Activated T-cell treated with anti-CD3 and anti-CD28 coated beads, Interleukin-2, amount 50 U/mL, for 72 hours (primary cell): ENCODE measurements around the gene TGFB1I1. TPM values are rescaled to one million over a fixed set of nuclear protein-coding genes. Genes with fewer than 3 reads are reported as not detected.
A peak's percentile ranks its signal among the peaks of the same experiment; 100 is the strongest.
"Not testable (repeated sequence)": the region's sequence is repeated elsewhere in the genome, so short reads cannot be mapped to it uniquely, and the experiment has no call there.

Experiments
- ATAC-seq, 2 donors: fragments of 150-1000 bp; cut with Tn5 transposase; replicated peaks in 1 of 2; 2 replicates each; pipeline ENCODE4 v1.10.0; 2021; ENCODE audit warnings: moderate library complexity in 2 of 2, mild to moderate bottlenecking in 1 of 2
- DNase-seq, 2 donors: peaks; one replicate each; pipeline ENCODE4 v3.0.0; 2021 to 2022; ENCODE audit warnings: mixed read lengths in 1 of 2
- H3K27ac Mint-ChIP-seq: one replicate; pipeline ENCODE4 v1.8.0; 2022; ENCODE audit warnings: mild to moderate bottlenecking, moderate library complexity, mixed read lengths
- H3K27me3 Mint-ChIP-seq: one replicate; pipeline ENCODE4 v1.8.0; 2022; ENCODE audit warnings: low read depth, mixed read lengths
- H3K36me3 Mint-ChIP-seq, 2 donors: one replicate each; pipeline ENCODE4 v1.8.0; 2022; ENCODE audit warnings: mixed read lengths in 2 of 2, mild to moderate bottlenecking in 1 of 2; ENCODE audit not compliant: insufficient read depth in 2 of 2
- H3K4me1 Mint-ChIP-seq: one replicate; pipeline ENCODE4 v1.8.0; 2022; ENCODE audit warnings: low read depth, mixed read lengths
- H3K4me3 Mint-ChIP-seq, 2 donors: one replicate each; pipeline ENCODE4 v1.8.0; 2022; ENCODE audit warnings: mild to moderate bottlenecking in 2 of 2, mixed read lengths in 2 of 2, moderate library complexity in 2 of 2
- H3K9me3 Mint-ChIP-seq, 2 donors: one replicate each; pipeline ENCODE4 v1.8.0; 2022; ENCODE audit warnings: mixed read lengths in 2 of 2
- total RNA-seq, 2 donors: library from RNA; stranded (reverse); gene quantifications; one replicate each; pipeline ENCODE4 v1.2.3, GENCODE V29; 2022

The TGFB1I1 gene
- total RNA-seq, 2 donors from 2014 or later = 1.3 to 4.4 TPM

DNA sequence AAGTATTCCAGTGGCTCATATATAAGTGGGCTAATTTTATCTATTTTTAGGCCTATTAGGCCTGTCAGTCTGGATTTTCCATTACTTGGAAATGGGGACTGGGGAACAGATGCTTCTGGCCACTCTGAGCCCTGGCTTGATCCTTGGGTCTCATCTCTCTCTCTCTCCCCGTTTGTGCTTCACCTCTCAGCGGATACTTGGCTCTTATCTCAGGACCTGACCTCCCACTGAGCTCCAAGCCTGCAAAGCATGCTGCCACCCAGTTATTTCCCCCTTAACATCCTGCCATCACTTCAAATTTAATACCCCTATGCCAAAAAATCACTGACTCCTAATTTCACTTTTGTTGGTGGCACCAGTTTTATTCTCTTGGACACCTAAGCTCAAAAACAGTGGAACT, 33.5 kb upstream of the TGFB1I1 start:
- Mint-ChIP-seq H3K9me3 (no peaks in the 10 kb centered on the region), H3K4me3 (peak overlapping the region in 1 of 2 donors; percentile 38), H3K36me3 (no peaks in the 10 kb centered on the region), H3K4me1 (peaks cover 26% of the 10 kb centered on the region), H3K27me3 (peaks cover 6% of the 10 kb centered on the region), H3K27ac (no peak overlapping the region)
- ATAC-seq = no peak
- DNase-seq = no peak

DNA sequence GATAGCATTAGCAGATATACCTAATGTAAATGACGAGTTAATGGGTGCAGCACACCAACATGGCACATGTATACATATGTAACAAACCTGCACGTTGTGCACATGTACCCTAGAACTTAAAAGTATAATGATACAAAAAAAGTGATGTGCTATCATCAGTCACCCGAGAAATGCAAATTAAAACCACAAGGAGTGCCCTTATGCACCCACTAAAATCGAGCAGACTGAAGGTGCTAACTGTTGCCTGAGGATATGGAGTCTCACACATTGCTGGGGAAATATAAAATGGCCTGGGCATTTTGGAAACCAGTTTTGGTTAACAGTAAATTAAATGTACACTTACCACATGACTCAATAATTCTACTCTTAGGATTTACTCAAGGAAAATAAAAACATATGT, 32.9 kb upstream of the TGFB1I1 start:
- H3K27ac Mint-ChIP-seq = peak overlapping the region; percentile 61
- not testable (repeated sequence) for H3K36me3 Mint-ChIP-seq, H3K27me3 Mint-ChIP-seq, DNase-seq, H3K9me3 Mint-ChIP-seq
- peaks cover 26% of the 10 kb centered on the region for H3K4me1 Mint-ChIP-seq
- H3K4me3 Mint-ChIP-seq = peak overlapping the region; percentile 1 to 85
- ATAC-seq = peak; percentile 41 to 49

DNA sequence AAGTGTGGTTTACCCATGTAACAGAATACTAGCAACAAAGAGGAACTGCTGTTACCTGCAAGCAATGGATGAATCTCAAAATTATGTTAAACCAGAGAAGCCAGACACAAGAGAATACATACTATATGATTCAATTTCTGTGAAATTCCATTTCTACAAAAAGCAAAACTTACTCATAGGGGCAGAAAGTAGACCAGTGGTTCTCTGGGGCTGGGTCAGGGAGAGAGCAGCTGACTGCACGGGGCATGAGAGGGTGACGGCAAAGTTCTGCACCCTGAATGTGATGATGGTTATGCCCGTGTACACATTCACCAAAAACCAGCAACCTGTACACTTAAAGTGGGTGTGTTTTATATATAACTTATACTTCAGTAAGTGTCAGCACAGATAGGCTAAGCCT, 32.4 kb upstream of the TGFB1I1 start:
- DNase-seq (peak in 1 of 2 donors; percentile 55), ATAC-seq (peak; percentile 44 to 75)
- peaks cover 6% of the 10 kb centered on the region for H3K27me3 Mint-ChIP-seq
- H3K27ac Mint-ChIP-seq = peak overlapping the region; percentile 61
- no peaks in the 10 kb centered on the region for H3K36me3 Mint-ChIP-seq
- no peaks in the 10 kb centered on the region for H3K9me3 Mint-ChIP-seq
- H3K4me1 Mint-ChIP-seq = peaks cover 26% of the 10 kb centered on the region
- H3K4me3 Mint-ChIP-seq = peak overlapping the region; percentile 1 to 85

DNA sequence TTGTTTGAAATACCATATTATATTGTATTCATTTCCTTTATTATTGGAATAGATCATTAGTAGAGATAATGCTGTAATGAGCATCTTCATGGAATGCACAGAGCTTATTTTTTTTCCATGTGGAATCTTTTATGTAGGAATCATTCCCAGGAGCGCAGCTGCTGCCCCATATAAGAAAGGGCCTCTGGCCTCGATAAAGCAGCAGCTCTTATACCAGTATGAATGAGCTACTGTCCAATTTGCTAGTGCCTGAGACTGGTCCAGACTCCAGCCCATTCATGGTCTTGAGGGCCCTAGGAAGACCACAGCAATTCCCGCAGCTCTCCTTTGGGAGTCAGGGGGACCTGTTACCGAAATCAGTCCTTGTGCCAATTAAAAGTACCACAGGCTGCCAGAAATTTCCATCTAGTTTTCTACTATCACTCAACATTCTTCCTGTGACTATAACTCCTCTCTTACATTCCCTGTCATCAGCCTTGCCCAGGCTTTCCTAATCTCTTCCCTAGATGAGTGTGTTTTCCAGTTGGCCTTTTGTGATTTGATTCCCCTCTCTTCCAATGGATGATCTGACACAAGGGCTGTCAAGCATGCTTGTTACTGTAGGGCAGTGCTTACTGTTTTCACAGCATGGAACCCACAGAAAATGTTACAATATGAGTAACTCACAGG, 31.3 kb upstream of the TGFB1I1 start:
- Mint-ChIP-seq H3K4me1 (peaks cover 26% of the 10 kb centered on the region), H3K36me3 (no peaks in the 10 kb centered on the region), H3K9me3 (no peaks in the 10 kb centered on the region), H3K27me3 (peaks cover 6% of the 10 kb centered on the region), H3K27ac (no peak overlapping the region), H3K4me3 (peak overlapping the region in 1 of 2 donors; percentile 16)
- DNase-seq = no peak
- peak in 1 of 2 donors; percentile 28 for ATAC-seq

DNA sequence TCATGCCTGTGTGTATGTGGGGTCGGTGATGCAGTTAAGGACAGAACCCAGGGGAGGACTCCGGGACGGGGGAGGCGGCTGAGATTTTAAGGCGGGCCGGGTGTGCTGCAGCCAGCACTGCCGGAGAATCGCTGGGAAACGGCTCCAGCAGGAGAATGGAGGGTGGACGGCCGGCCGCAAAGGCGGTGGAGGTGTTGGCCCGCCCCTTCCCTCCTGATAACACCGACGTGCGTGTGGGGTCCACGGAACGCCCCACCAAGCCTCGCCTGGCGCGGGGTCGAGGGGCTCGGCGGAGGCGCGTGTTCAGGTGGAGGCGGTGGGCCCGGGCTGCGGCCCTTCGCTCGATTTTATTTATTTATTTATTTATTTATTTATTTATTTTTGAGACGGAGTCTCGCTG, 30.0 kb upstream of the TGFB1I1 start:
- DNase-seq (no peak), ATAC-seq (no peak)
- Mint-ChIP-seq H3K9me3 (no peaks in the 10 kb centered on the region), H3K4me3 (peak overlapping the region; percentile 81 to 83), H3K27ac (peak overlapping the region; percentile 71), H3K36me3 (no peaks in the 10 kb centered on the region), H3K27me3 (peaks cover 6% of the 10 kb centered on the region), H3K4me1 (peaks cover 32% of the 10 kb centered on the region)

DNA sequence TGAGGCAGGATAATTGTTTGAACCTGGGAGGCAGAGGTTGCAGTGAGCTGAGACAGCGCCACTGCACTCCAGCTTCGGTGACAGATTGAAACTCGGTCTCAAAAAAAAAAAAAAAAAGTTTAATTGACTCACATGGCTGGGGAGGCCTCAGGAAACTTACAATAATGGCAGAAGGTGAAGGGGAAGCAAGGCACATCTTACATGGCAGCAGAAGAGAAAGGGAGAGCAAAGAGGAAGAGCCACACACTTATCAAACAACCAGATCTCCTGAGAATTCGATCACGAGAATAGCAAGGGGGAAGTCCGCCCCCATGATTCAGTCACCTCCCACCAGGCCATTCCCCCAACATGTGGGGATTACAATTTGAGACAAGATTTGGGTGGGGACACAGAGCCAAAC, 26.0 kb upstream of the TGFB1I1 start:
- not testable (repeated sequence) for H3K27ac Mint-ChIP-seq, H3K36me3 Mint-ChIP-seq, DNase-seq, H3K27me3 Mint-ChIP-seq, H3K4me3 Mint-ChIP-seq, H3K9me3 Mint-ChIP-seq, ATAC-seq
- H3K4me1 Mint-ChIP-seq = peaks cover 13% of the 10 kb centered on the region

DNA sequence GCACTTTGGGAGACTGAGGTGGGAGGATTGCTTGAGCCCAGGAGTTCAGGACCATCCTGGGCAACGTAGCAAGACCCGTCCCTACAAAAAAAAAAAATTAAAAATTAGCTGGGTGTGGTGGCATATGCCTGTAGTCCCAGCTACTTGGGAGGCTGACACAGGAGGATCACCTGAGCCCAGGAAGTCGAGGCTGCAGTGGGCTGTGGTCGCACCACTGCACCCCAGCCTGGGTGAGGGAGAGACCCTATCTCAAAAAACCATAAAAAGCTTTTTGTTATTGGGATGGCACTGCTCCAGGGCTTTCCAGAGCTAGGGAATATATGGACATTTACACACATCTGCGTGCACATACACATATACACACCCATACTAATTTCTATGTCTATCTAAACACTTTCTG, 20.8 kb upstream of the TGFB1I1 start:
- Mint-ChIP-seq H3K27ac (no peak overlapping the region), H3K36me3 (peaks cover 0 to 1% of the 10 kb centered on the region in 2 donors), H3K27me3 (no peaks in the 10 kb centered on the region), H3K4me1 (peaks cover 27% of the 10 kb centered on the region), H3K9me3 (no peaks in the 10 kb centered on the region), H3K4me3 (no peak overlapping the region)
- no peak for ATAC-seq
- DNase-seq = no peak

DNA sequence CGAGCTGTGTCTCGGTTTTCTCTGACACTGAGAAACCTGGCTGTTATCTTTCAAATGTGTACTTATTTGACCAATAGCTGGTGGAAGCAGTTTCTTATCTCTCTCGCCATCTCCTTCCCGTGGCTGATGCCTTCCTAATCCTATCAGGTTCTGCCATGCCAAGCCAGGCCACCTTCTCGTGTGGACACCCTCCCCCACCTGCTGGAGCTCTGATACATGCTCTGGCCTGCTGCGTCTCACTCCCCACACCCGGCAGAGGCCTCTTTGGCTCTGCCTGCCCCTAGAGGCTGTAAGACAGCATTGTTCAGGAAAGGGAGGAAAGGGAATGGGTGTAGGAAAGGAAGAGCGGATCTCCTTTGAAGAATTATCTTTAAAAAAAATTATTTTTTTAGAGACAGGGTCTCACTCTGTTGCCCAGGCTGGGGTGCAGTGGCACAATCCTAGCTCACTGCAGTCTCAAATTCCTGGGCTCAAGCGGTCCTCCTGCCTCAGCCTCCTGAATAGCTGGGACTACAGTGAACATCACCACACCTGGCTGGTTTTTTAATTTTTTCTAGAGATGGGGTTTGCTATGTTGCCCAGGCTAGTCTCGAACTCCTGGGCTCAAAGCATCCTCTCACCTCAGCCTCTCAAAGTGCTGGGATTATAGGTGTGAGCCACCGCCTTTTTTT, 20.1 kb upstream of the TGFB1I1 start:
- Mint-ChIP-seq H3K4me1 (peaks cover 33% of the 10 kb centered on the region), H3K27me3 (no peaks in the 10 kb centered on the region), H3K4me3 (no peak overlapping the region), H3K27ac (no peak overlapping the region), H3K36me3 (peaks cover 0 to 1% of the 10 kb centered on the region in 2 donors), H3K9me3 (no peaks in the 10 kb centered on the region)
- ATAC-seq (peak in 1 of 2 donors; percentile 43), DNase-seq (no peak)

DNA sequence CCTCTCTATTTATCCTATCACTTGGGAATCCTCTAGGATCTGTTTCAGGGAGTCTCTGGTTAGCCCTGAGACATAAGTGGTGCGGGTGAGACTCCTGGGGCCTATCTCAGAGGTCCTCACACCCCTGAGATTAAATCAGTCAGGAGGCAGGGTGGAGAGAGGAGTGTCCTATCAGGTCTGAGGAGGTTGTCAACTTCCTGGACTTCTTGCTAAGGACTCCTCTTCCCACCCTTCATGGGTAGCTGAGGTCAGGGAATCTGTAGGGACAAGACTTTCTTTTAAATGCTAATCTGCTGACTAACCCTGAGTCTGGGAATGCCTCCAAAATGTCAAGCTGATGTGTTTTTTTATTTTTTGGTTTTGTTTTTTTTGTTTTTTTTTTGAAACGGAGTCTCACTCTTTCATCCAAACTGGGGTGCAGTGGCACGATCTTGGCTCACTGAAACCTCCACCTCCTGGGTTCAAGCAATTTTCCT, 19.3 kb upstream of the TGFB1I1 start:
- no peaks in the 10 kb centered on the region for H3K27me3 Mint-ChIP-seq
- H3K36me3 Mint-ChIP-seq = peaks cover 0 to 1% of the 10 kb centered on the region in 2 donors
- H3K27ac Mint-ChIP-seq = no peak overlapping the region
- H3K4me1 Mint-ChIP-seq = peaks cover 41% of the 10 kb centered on the region
- DNase-seq = no peak
- no peak for ATAC-seq
- H3K4me3 Mint-ChIP-seq = no peak overlapping the region
- H3K9me3 Mint-ChIP-seq = no peaks in the 10 kb centered on the region

DNA sequence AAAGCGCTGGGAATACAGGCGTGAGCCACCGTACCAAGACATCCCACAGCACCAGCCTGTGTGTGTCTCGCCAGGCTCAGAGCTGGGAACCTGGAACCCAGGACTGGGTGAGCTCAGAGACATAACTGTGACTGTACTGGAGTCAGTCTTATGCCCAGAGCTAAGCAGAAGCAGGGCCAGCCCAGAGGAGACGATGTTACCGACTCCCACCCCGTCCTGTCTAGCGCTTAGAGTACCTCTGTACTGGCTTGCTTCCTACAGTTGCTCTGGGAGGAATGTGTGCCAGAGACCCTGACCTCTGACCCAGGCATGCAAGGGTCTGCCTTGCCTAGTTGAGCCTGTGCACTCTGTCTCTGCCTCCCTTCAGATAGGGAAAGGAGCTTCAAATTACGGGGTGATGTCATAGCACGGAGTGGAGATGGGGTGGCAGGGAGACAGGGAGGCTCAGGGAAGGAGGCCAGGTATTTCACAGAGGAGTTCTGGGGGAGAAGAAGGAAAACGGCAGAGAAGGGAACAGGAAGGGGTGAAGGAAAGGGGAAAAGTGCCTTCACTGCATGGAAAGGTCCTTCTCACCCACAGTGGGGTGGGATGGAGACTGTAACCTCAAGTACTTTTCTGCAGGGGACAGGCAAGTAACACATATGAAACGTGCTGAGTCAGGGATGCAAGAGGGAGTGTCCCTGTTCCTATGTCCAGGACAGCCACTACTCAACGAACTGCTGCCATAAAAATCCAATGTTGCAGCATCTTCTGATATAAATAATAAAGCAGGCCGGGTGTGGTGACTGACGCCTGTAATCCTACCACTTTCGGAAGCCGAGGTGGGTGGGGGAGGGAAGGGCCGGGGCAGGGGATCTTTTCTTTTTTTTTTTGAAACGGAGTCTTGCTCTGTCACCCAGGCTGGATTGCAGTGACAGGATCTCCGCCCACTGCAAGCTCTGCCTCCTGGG, 18.4 kb upstream of the TGFB1I1 start:
- ATAC-seq (no peak), DNase-seq (no peak)
- H3K4me1 Mint-ChIP-seq = peaks cover 48% of the 10 kb centered on the region
- no peaks in the 10 kb centered on the region for H3K9me3 Mint-ChIP-seq
- H3K27ac Mint-ChIP-seq = no peak overlapping the region
- H3K4me3 Mint-ChIP-seq = no peak overlapping the region
- H3K27me3 Mint-ChIP-seq = no peaks in the 10 kb centered on the region
- peaks cover 0 to 3% of the 10 kb centered on the region in 2 donors for H3K36me3 Mint-ChIP-seq

DNA sequence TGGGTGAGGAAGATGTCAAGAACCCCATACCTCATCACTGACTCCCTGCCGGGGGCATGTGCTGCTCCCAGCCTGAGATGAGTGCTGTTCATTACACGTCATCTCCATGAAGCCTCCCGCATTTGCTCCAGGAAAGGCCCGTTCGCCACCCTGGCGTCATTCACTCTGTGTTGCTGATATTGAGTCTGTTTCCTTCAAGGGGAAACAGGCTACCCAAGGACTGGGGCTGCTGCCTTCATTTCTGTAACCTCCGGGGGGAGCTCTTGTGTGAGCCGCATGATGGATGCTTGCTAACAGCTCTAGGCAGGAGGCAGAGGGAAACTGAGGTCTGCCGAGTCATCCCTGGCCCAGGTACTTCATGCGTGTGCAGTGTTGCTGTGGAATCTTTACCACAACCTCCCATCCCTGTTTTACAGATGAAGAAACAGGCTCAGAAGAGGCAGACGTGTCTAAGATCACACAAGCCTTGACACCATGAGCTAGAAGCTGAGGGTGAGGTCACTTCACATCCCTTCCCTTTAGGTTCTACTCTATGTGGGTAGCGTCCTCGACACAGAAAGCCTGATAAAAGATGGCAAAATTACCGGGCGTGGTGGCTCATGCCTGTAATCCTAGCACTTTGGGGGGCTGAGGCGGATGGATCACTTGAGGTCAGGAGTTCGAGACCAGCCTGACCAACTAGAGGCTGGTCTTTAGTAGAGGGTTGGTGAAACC, 16.2 kb upstream of the TGFB1I1 start:
- Mint-ChIP-seq H3K27ac (peak overlapping the region; percentile 75), H3K9me3 (no peaks in the 10 kb centered on the region), H3K4me1 (peaks cover 54% of the 10 kb centered on the region), H3K36me3 (peaks cover 0 to 3% of the 10 kb centered on the region in 2 donors), H3K4me3 (peak overlapping the region; percentile 37 to 89), H3K27me3 (no peaks in the 10 kb centered on the region)
- DNase-seq = peak in 1 of 2 donors; percentile 41
- ATAC-seq = no peak

DNA sequence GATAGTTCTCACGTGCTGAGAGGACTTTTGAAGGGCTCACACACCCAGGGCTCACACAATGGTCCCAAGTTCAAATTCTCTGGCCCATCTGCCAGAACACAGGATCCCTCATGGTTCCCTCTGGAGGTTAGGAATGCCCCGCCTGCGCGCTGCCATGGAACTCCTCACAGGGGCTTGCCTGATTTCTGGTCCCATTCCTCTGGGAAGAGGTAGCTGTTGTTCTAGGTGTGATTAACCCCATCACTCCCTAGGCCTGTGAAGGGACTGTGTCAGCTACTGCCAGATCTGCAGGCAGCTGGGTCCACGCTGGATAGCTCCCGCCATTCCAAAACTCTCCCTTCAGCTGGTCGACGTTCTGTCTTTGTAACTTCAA, 15.0 kb upstream of the TGFB1I1 start:
- Mint-ChIP-seq H3K27me3 (no peaks in the 10 kb centered on the region), H3K36me3 (peaks cover 0 to 3% of the 10 kb centered on the region in 2 donors), H3K27ac (peak overlapping the region; percentile 50), H3K4me3 (peak overlapping the region; percentile 89 to 90), H3K4me1 (peaks cover 59% of the 10 kb centered on the region), H3K9me3 (no peaks in the 10 kb centered on the region)
- no peak for ATAC-seq
- DNase-seq = no peak
